Motor neuron (in vitro differentiated cells): ENCODE measurements around the gene ARMH3. TPM values are rescaled to one million over a fixed set of nuclear protein-coding genes. Genes with fewer than 3 reads are reported as not detected.
"Not testable (repeated sequence)": the region's sequence is repeated elsewhere in the genome, so short reads cannot be mapped to it uniquely, and the experiment has no call there.

Experiments used
- ATAC-seq, 8 experiments: fragments of 200-7000 bp; cut with Tn5 transposase; replicated peaks in 6 of 8; 2 replicates each; pipeline ENCODE4 v1.8.0; 2021; ENCODE audit warnings: mild to moderate bottlenecking in 8 of 8, moderate library complexity in 8 of 8
- H3K27ac ChIP-seq, 2 donors: fragments of 250-450 bp; sonication (Bioruptor Pico); 2 replicates each; pipeline ENCODE4 v1.9.0; 2021; ENCODE audit warnings: antibody characterized with exemption in 2 of 2, mild to moderate bottlenecking in 2 of 2, moderate library complexity in 1 of 2
- H3K4me1 ChIP-seq, 2 donors: fragments of 250-450 bp; sonication (Bioruptor Pico); replicated peaks in 1 of 2; 2 replicates each; pipeline ENCODE4 v1.6.1; 2021; ENCODE audit warnings: antibody characterized with exemption in 2 of 2, mild to moderate bottlenecking in 2 of 2, moderate library complexity in 1 of 2
- H3K4me3 ChIP-seq, 5 donors: fragments of 250-450 bp; sonication (Bioruptor Pico); 2 replicates each; pipeline ENCODE4 v1.9.0; 2021; ENCODE audit warnings: antibody characterized with exemption in 5 of 5, mild to moderate bottlenecking in 5 of 5, moderate library complexity in 4 of 5
- WGBS, 10 experiments: fragments of 450-650 bp; shearing (Covaris generic); methylation state at CpG; one replicate each; pipeline ENCODE4 v1.0.0; 2022; 5-methylcytosine and 5-hydroxymethylcytosine counted together
- in situ Hi-C, 9 experiments: fragments of 400-800 bp; cut with MboI; loops; one replicate each; pipeline ENCODE4 v1.15.0; 2021; ENCODE audit warnings: low sequenced_read_pairs in 9 of 9, low pct_unique_long_range_greater_than_20kb in 2 of 9; ENCODE audit not compliant: unreplicated experiment in 9 of 9
- total RNA-seq, 8 experiments: library from RNA; unstranded; fragments of 300-600 nt; gene quantifications; 2 replicates each; pipeline versions ENCODE4 v1.2.3 to v1.2.4, GENCODE V29; 2022

The ARMH3 gene
- total RNA-seq, 8 experiments from 2014 or later = 5.5 to 18.3 (median 10.0) TPM

- Histone ChIP-seq H3K4me3 (no peak overlapping the region), H3K27ac (no peak overlapping the region), H3K4me1 (no peaks in the 10 kb centered on the region)
- 77 to 100% (median 100%) methylated on average over 1 to 2 of the region's 2 CpGs for WGBS, 10 experiments
- in situ Hi-C loops = no loop called here
- no peak for ATAC-seq
Measured at GRCh38 chr10:102027261-102027660, 28.7 kb downstream of the ARMH3 start.

DNA sequence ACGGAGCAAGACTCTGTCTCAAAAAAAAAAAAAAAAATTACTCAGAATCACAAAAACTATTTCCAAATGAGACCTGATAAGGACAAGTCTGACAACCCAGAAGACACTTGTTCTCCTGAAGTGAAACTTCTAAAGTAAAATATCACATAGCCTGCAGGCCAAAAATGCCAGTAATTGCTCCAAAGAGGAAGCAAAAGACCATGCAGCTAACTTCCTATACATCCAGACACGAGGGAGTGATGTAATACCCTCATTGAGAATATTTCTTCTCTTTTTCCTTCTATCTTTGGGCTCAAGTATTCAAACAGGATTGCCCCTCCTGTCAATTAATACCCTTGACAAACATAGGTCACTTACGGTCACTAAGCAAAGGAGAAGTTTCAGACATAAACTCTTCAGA, 31.2 kb downstream of the ARMH3 start:
- Histone ChIP-seq H3K4me1 (no peaks in the 10 kb centered on the region), H3K27ac (no peak overlapping the region), H3K4me3 (no peak overlapping the region)
- no peak for ATAC-seq
- 75 to 100% (median 95%) methylated on average over 1 to 3 of the region's 3 CpGs; no CpG with 5 or more reads in 1 of the 10 experiments for WGBS, 10 experiments
- in situ Hi-C loops = loop anchor here in 7 of 9 experiments (25.0 kb wide), 3 partner anchors 137 to 812 kb away; partner anchors contain the start of gene KCNIP2 (in 4 of the 7)

DNA sequence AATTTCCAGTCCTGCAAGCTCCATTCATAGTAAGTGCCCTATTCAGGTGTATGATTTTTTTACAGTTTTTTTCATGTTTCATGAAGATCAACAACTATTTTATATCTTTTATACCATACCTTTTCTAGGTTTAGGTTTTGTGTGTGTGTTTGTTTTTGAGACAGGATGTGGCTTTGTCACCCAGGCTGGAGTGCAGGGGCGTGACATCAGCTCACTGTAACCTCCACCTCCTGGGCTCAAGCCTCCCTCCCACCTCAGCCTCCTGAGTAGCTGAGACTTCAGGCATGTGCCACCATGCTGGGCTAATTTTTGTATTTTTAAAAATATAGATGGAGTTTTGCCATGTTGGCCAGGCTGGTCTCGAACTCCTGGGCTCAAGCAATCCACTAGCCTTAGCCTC, 35.0 kb downstream of the ARMH3 start:
- in situ Hi-C loops = loop anchor here in 7 of 9 experiments (25.0 kb wide), 3 partner anchors 134 to 809 kb away; partner anchors contain the start of gene KCNIP2 (in 4 of the 7)
- no peak for ATAC-seq
- Histone ChIP-seq H3K4me3 (no peak overlapping the region), H3K4me1 (peaks cover 0 to 17% of the 10 kb centered on the region in 2 donors), H3K27ac (no peak overlapping the region)
- WGBS, 10 experiments = 83 to 100% (median 100%) methylated on average over 1 to 2 of the region's 2 CpGs; no CpG with 5 or more reads in 2 of the 10 experiments

DNA sequence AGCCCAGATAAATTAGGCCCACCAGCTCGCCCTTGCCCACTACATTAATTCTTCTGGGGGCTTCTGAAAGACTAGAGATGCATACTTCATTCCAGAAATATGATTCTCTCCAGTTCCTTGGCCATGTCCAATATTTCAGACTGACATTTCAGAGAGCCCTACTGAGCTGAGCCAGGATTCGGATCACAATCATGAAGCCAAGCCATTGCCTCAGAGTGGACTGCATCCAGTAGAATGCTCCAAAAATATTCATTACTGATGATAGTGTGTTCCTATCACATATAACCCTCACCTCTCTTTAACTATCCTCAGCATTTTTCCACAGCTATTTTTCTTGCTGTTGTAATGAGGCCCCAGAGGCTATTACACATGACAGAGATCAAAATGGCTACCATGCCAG, 38.7 kb downstream of the ARMH3 start:
- ATAC-seq = no peak
- WGBS, 10 experiments = 63 to 100% (median 94%) methylated on average over 1 to 2 of the region's 2 CpGs; no CpG with 5 or more reads in 4 of the 10 experiments
- H3K27ac ChIP-seq = peak overlapping the region in 1 of 2 donors; percentile 30
- in situ Hi-C loops = loop anchor here in 7 of 9 experiments (25.0 kb wide), 3 partner anchors 130 to 805 kb away; partner anchors contain the start of gene KCNIP2 (in 4 of the 7)
- no peak overlapping the region for H3K4me3 ChIP-seq
- H3K4me1 ChIP-seq = peaks cover 0 to 17% of the 10 kb centered on the region in 2 donors

DNA sequence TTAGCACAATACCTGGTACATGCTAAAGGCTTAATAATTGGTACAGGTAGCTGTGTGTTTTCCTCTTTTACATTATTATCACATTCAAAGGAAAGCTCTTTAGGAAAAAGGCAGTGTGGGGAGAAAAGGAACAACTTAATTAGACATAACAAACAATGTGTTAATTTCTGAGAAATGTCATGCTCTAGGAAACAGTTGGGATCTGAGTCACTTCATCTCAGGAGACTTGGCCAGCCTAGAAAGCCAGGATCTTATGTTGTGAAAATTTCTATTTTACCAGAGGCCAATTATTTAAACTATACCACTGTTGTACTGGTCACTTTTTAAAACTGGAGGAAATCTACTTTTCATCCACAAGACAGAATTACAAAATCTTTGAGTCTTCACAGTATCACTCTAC, 39.6 kb downstream of the ARMH3 start:
- in situ Hi-C loops = loop anchor here in 7 of 9 experiments (25.0 kb wide), 3 partner anchors 129 to 804 kb away; partner anchors contain the start of gene KCNIP2 (in 4 of the 7)
- no peak overlapping the region for H3K27ac ChIP-seq
- peaks cover 0 to 17% of the 10 kb centered on the region in 2 donors for H3K4me1 ChIP-seq
- H3K4me3 ChIP-seq = no peak overlapping the region
- ATAC-seq = no peak

GRCh38 chr10:102010961-102011360, 45.0 kb downstream of the ARMH3 start:
- WGBS, 10 experiments = 40 to 100% (median 92%) methylated on average over 1 to 4 of the region's 4 CpGs; no CpG with 5 or more reads in 3 of the 10 experiments
- Histone ChIP-seq H3K4me1 (no peaks in the 10 kb centered on the region), H3K27ac (no peak overlapping the region), H3K4me3 (no peak overlapping the region)
- in situ Hi-C loops = loop anchor here in 7 of 9 experiments (25.0 kb wide), 3 partner anchors 124 to 799 kb away; partner anchors contain the start of gene KCNIP2 (in 4 of the 7)
- ATAC-seq = no peak

GRCh38 chr10:102009801-102010425, 46.1 kb downstream of the ARMH3 start:
- peak; percentile 80 to 99 (median 96) for ATAC-seq
- H3K4me3 ChIP-seq = no peak overlapping the region

DNA sequence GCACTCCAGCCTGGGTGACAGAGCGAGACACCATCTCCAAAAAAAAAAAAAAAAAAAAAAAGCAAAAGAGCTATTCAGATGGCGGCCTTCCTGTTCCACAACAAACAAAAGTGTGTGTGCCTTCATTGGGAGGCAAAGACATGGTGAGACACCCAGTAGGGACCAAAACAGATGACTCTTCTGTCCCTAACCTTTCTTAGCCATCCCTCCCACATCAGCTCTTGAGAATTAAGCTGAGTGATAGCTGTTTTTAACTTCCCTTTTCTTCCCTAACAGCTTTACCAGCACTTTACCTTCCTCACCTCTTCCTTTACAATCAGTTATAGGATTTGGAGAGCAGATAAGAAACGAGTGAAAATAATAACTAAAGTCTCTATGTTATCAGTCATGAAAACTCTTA, 48.2 kb downstream of the ARMH3 start:
- ATAC-seq = no peak
- no peak overlapping the region for H3K4me3 ChIP-seq
- WGBS, 10 experiments = 60 to 100% (median 83%) methylated on average over 1 to 3 of the region's 3 CpGs; no CpG with 5 or more reads in 1 of the 10 experiments
- in situ Hi-C loops = loop anchor here in 7 of 9 experiments (25.0 kb wide), 3 partner anchors 120 to 795 kb away; partner anchors contain the start of gene KCNIP2 (in 4 of the 7)
- H3K4me1 ChIP-seq = no peaks in the 10 kb centered on the region
- no peak overlapping the region for H3K27ac ChIP-seq

More at GRCh38 chr10:102009801-102010425, 46.1 kb downstream of the ARMH3 start:
- no peaks in the 10 kb centered on the region for H3K4me1 ChIP-seq
- 80 to 100% (median 100%) methylated on average over 1 of the region's 1 CpG; no CpG with 5 or more reads in 5 of the 10 experiments for WGBS, 10 experiments
- in situ Hi-C loops = loop anchor here in 7 of 9 experiments (25.0 kb wide), 3 partner anchors 123 to 798 kb away; partner anchors contain the start of gene KCNIP2 (in 4 of the 7)
- H3K27ac ChIP-seq = no peak overlapping the region

- in situ Hi-C loops = loop anchor here in 7 of 9 experiments (25.0 kb wide), 3 partner anchors 120 to 795 kb away; partner anchors contain the start of gene KCNIP2 (in 4 of the 7)
- not testable (repeated sequence) for H3K4me3 ChIP-seq, H3K4me1 ChIP-seq, H3K27ac ChIP-seq, ATAC-seq
- WGBS, 10 experiments = 87 to 100% (median 91%) methylated on average over 1 to 4 of the region's 4 CpGs; no CpG with 5 or more reads in 4 of the 10 experiments
Measured at GRCh38 chr10:102007031-102007430, 48.9 kb downstream of the ARMH3 start.

DNA sequence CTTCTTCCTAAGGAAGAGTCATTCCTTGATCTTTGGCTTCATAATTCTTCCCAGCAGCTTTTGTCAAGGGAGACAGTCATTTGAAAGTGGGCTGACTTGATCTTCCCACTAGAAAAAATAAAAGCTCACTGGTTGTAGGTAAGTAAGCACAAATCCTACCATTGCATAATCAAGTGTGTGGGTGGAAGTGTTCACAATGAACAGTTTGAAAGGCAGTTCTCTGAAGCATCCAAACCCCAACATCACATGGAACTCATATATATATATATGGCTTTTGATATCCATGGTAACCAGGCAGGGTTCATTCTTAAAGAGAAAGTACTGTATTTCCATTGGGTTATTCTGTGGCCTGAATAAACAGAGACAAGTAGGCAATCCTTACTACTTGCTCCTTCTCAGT, 51.6 kb downstream of the ARMH3 start:
- Histone ChIP-seq H3K27ac (no peak overlapping the region), H3K4me3 (no peak overlapping the region), H3K4me1 (no peaks in the 10 kb centered on the region)
- no peak for ATAC-seq
- in situ Hi-C loops = loop anchor here in 7 of 9 experiments (25.0 kb wide), 3 partner anchors 117 to 792 kb away; partner anchors contain the start of gene KCNIP2 (in 4 of the 7)

GRCh38 chr10:102003541-102003940, 52.4 kb downstream of the ARMH3 start:
- in situ Hi-C loops = loop anchor here in 7 of 9 experiments (25.0 kb wide), 3 partner anchors 116 to 791 kb away; partner anchors contain the start of gene KCNIP2 (in 4 of the 7)
- no peaks in the 10 kb centered on the region for H3K4me1 ChIP-seq
- WGBS, 10 experiments = 0 to 100% (median 63%) methylated on average over 1 of the region's 1 CpG; no CpG with 5 or more reads in 2 of the 10 experiments
- H3K27ac ChIP-seq = no peak overlapping the region
- ATAC-seq = peak in 3 of 8 experiments; percentile 18 to 98 (median 53)
- H3K4me3 ChIP-seq = no peak overlapping the region

DNA sequence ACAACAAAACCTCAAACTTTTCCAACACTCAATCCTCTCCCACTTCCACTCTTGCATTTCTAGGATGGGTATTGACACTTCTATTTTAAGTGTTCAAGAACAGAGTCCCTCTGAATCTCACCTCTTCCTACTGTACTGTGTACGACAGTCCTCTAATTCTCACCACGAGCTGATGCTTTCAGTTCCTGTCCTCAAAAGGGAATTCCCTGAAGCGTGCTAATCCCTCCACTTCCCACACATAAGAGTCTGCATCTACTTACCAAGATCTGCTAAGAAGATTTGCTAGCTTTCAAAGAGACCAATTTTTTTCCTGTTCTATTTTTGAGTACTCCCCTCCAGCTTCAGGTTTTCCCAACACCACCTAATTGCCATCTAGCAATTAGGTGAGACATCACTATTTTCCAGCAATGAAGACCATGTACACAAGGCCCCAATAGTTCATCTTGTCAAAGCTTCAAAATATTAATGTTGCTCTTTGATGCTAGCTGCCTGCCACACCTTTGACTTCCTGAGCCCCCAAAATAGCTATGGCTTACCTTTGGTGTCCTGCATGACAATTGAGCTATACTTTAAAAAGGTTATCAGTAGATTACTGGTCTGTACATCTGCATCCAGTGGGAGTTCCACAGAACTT, 54.4 kb downstream of the ARMH3 start:
- H3K4me3 ChIP-seq = no peak overlapping the region
- in situ Hi-C loops = loop anchor here in 7 of 9 experiments (25.0 kb wide), 3 partner anchors 114 to 789 kb away; partner anchors contain the start of gene KCNIP2 (in 4 of the 7)
- no peak overlapping the region for H3K27ac ChIP-seq
- no peaks in the 10 kb centered on the region for H3K4me1 ChIP-seq
- no peak for ATAC-seq
- 89 to 100% methylated on average over 1 to 3 of the region's 3 CpGs; no CpG with 5 or more reads in 8 of the 10 experiments for WGBS, 10 experiments

DNA sequence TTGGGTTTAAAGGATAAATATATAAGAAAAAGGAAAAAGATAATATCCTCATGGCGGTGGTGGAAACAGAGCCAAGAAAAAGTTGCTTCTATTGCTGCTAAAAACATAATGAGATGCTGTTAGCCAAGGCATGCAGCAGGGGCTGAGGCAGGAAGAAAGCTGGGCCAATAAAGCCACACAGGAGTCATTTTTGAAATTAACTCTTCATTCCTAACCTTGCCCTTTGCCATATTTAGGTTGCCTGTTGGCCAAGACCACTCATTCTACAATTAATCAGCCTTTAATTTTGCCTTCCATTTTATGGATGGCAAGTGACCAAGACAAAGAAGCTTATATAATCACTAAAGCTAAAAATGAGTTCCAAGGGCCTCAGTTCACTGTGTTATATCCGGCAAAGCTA, 58.2 kb downstream of the ARMH3 start:
- WGBS, 10 experiments = 83 to 100% (median 100%) methylated on average over 1 to 2 of the region's 2 CpGs
- Histone ChIP-seq H3K4me3 (no peak overlapping the region), H3K4me1 (no peaks in the 10 kb centered on the region), H3K27ac (no peak overlapping the region)
- in situ Hi-C loops = no loop called here
- no peak for ATAC-seq
